ENCODE results near the gene GTPBP2. TPM values are rescaled to one million over a fixed set of nuclear protein-coding genes. Genes with fewer than 3 reads are reported as not detected.

GTPBP2 gene
- total and polyA plus RNA-seq, 2 of the 13 experiments (the other 11 are each of a cell fraction or from before 2014, with no cell fraction given) = 26.9 to 88.2 TPM

- no peaks in the 10 kb centered on the region for H3K27me3 ChIP-seq (ENCODE audit: control insufficient read depth in 1 of 2, insufficient read depth in 2 of 2, low read length in 2 of 2)
- no peak overlapping the region for H2AFZ ChIP-seq (ENCODE audit: low read length)
- no peak overlapping the region for H3K4me3 ChIP-seq (replicated peaks in 1 of 3; ENCODE audit: insufficient read depth in 1 of 3, low read depth in 2 of 3, low read length in 3 of 3)
- ATAC-seq = no peak
- H3K27ac ChIP-seq (ENCODE audit: extremely low read length, insufficient read depth, low read length) = no peak overlapping the region
- no TSS peak for BruUV-seq (replicated peaks)
- no peak overlapping the region for H3K9ac ChIP-seq (ENCODE audit: insufficient read depth, low read depth, low read length)
- ChIA-PET POLR2A (interaction anchor here (0.7 to 2.1 kb wide), 2 partner anchors 9 to 50 kb away, joined by 3 to 4 read pairs; partner anchors contain the start of genes POLH and XPO5), CTCF (ENCODE audit: low intra/inter-chr PET ratio, low total read pairs) (no interaction called here)
- no peaks in the 10 kb centered on the region for H3K4me1 ChIP-seq (ENCODE audit: insufficient read depth, low read length)
- TF ChIP-seq CEBPZ (IDR thresholded peaks at IDR 0.05; ENCODE audit: low read length) (no peak), TEAD2 (CRISPR knock-in tag; IDR thresholded peaks at IDR 0.05) (no peak), ZBTB7A (CRISPR knock-in tag; IDR thresholded peaks at IDR 0.05) (no peak), NONO (IDR thresholded peaks at IDR 0.05) (no peak), NONO (CRISPR knock-in tag; conservative IDR thresholded peaks at IDR 0.05) (no peak), RFX1 (IDR thresholded peaks at IDR 0.05) (no peak), RAD51 (IDR thresholded peaks at IDR 0.05; ENCODE audit: borderline replicate concordance) (no peak), REXO4 (CRISPR knock-in tag; IDR thresholded peaks at IDR 0.05; ENCODE audit: borderline replicate concordance) (no peak), ARHGAP35 (CRISPR knock-in tag; IDR thresholded peaks at IDR 0.05; ENCODE audit: borderline replicate concordance) (no peak), SP140L (CRISPR knock-in tag; IDR thresholded peaks at IDR 0.05; ENCODE audit: borderline replicate concordance) (no peak), ZSCAN12 (CRISPR knock-in tag; IDR thresholded peaks at IDR 0.05) (no peak)
- H4K20me1 ChIP-seq (ENCODE audit: insufficient read depth, low read length) = no peaks in the 10 kb centered on the region
- in situ Hi-C loops (cut with HindIII; ENCODE audit: extremely low pct_ligation_motif_present, low pct_unique_long_range_greater_than_20kb) (no loop called here), intact Hi-C loops (cut with micrococcal nuclease; ENCODE audit: unreplicated experiment) (no loop called here)
- FAIRE-seq = no peak
- peaks cover 3% of the 10 kb centered on the region for H3K79me2 ChIP-seq (ENCODE audit: insufficient read depth, low read length)
- H3K9me3 ChIP-seq (ENCODE audit: low read length) = no peaks in the 10 kb centered on the region
- DNase-seq (ENCODE audit: low spot score) = no peak
- WGBS (ENCODE audit: low lambda C conversion rate) = 95% methylated on average over 7 of the region's 7 CpGs
- H3K36me3 ChIP-seq (replicated peaks in 1 of 2; ENCODE audit: control insufficient read depth in 1 of 2, insufficient read depth in 2 of 2, low read length in 2 of 2) = peaks cover 18 to 73% of the 10 kb centered on the region in 2 experiments
- no peak overlapping the region for H3K4me2 ChIP-seq (ENCODE audit: low read depth, low read length)
These were observed 44.0 kb downstream of the GTPBP2 start for GRCh38 chr6:43584892-43585570.
